Nephron (organoid): Measurements from ENCODE around the gene MYBPHL.
A peak's percentile ranks its signal among the peaks of the same experiment; 100 is the strongest.
"Not testable (repeated sequence)": the region's sequence is repeated elsewhere in the genome, so short reads cannot be mapped to it uniquely, and the experiment has no call there.

ENCODE experiments used
- H3K27ac Mint-ChIP-seq, 3 experiments: 2 replicates each; pipeline ENCODE4 v1.8.0; 2020; ENCODE audit warnings: mixed read lengths in 3 of 3, mild to moderate bottlenecking in 2 of 3, moderate library complexity in 1 of 3
- H3K27me3 Mint-ChIP-seq: 2 replicates; pipeline ENCODE4 v1.8.0; 2021; ENCODE audit warnings: low read depth, mild to moderate bottlenecking, moderate library complexity, mixed read lengths
- H3K36me3 Mint-ChIP-seq: 2 replicates; pipeline ENCODE4 v1.8.0; 2020; ENCODE audit warnings: low read depth, mixed read lengths
- H3K4me1 Mint-ChIP-seq: 2 replicates; pipeline ENCODE4 v1.8.0; 2020; ENCODE audit warnings: mixed read lengths
- H3K4me3 Mint-ChIP-seq, 3 experiments: 2 replicates each; pipeline ENCODE4 v1.8.0; 2020; ENCODE audit warnings: mild to moderate bottlenecking in 3 of 3, mixed read lengths in 3 of 3, moderate library complexity in 2 of 3
- H3K9me3 Mint-ChIP-seq: 2 replicates; pipeline ENCODE4 v1.8.0; 2020; ENCODE audit warnings: mixed read lengths
- CTCF ChIP-seq, 3 experiments: fragments of 200-600 bp; sonication (generic); IDR thresholded peaks; one replicate each; pipeline ENCODE4 v1.5.0; 2021; ENCODE audit warnings: antibody characterized with exemption in 3 of 3; ENCODE audit not compliant: unreplicated experiment in 3 of 3

MYBPHL gene

GRCh38 chr1:109290137-109290536, 16.7 kb downstream of the MYBPHL start:
- Mint-ChIP-seq H3K4me3 (no peak overlapping the region), H3K4me1 (peaks cover 3% of the 10 kb centered on the region), H3K27ac (no peak overlapping the region), H3K27me3 (peaks cover 8% of the 10 kb centered on the region), H3K36me3 (no peaks in the 10 kb centered on the region), H3K9me3 (no peaks in the 10 kb centered on the region)
- TF ChIP-seq CTCF (IDR thresholded peaks at IDR 0.05; ENCODE audit: unreplicated experiment in 3 of 3) = no peak

GRCh38 chr1:109286762-109287161, 20.0 kb downstream of the MYBPHL start:
- H3K36me3 Mint-ChIP-seq, H3K9me3 Mint-ChIP-seq, H3K27ac Mint-ChIP-seq, H3K27me3 Mint-ChIP-seq: not testable (repeated sequence)
- Mint-ChIP-seq H3K4me3 (peak overlapping the region in 1 of 3 experiments; percentile 52), H3K4me1 (peaks cover 23% of the 10 kb centered on the region)

GRCh38 chr1:109283748-109284600, 22.8 kb downstream of the MYBPHL start:
- Mint-ChIP-seq H3K9me3 (no peaks in the 10 kb centered on the region), H3K4me3 (peak overlapping the region; percentile 95 to 99 (median 98)), H3K4me1 (peaks cover 43% of the 10 kb centered on the region), H3K27ac (peak overlapping the region; percentile 60 to 92 (median 84)), H3K27me3 (peaks cover 8% of the 10 kb centered on the region), H3K36me3 (peaks cover 10% of the 10 kb centered on the region)
- TF ChIP-seq CTCF (IDR thresholded peaks at IDR 0.05; ENCODE audit: unreplicated experiment in 3 of 3) = no peak

GRCh38 chr1:109282952-109283747, 23.7 kb downstream of the MYBPHL start, which contains the start of gene PSRC1:
TSS of gene PSRC1 (minus strand) at chr1:109283145.
- TF ChIP-seq CTCF (IDR thresholded peaks at IDR 0.05; ENCODE audit: unreplicated experiment in 3 of 3) = peak; percentile 44 to 52 (median 48)

GRCh38 chr1:109282497-109282951, 24.3 kb downstream of the MYBPHL start:
- no peak for TF ChIP-seq CTCF (IDR thresholded peaks at IDR 0.05; ENCODE audit: unreplicated experiment in 3 of 3)
- peak overlapping the region; percentile 60 to 92 (median 84) for H3K27ac Mint-ChIP-seq
- no peaks in the 10 kb centered on the region for H3K9me3 Mint-ChIP-seq
- peaks cover 10% of the 10 kb centered on the region for H3K36me3 Mint-ChIP-seq
- peaks cover 4% of the 10 kb centered on the region for H3K27me3 Mint-ChIP-seq
- peak overlapping the region; percentile 95 to 99 (median 98) for H3K4me3 Mint-ChIP-seq
- peaks cover 48% of the 10 kb centered on the region for H3K4me1 Mint-ChIP-seq

More at GRCh38 chr1:109282952-109283747, 23.7 kb downstream of the MYBPHL start, which contains the start of gene PSRC1:
- H3K27me3 Mint-ChIP-seq = peaks cover 8% of the 10 kb centered on the region
- no peaks in the 10 kb centered on the region for H3K9me3 Mint-ChIP-seq
- peak within 1 kb of the TSS; percentile 60 to 92 (median 84) for H3K27ac Mint-ChIP-seq
- peak within 1 kb of the TSS; percentile 95 to 99 (median 98) for H3K4me3 Mint-ChIP-seq
- H3K4me1 Mint-ChIP-seq = peaks cover 47% of the 10 kb centered on the region
- H3K36me3 Mint-ChIP-seq = peaks cover 10% of the 10 kb centered on the region
